GM23338 (cell line): Measurements from ENCODE around the gene FN3K. TPM values are rescaled to one million over a fixed set of nuclear protein-coding genes. Genes with fewer than 3 reads are reported as not detected.

Experiments used
- ATAC-seq: fragments of 200-7000 bp; cut with Tn5 transposase; 3 replicates; pipeline ENCODE4 v1.9.1; 2020
- DNase-seq: peaks from one replicate; pipeline ENCODE4 v3.0.0-alpha.2; 2015; ENCODE audit warnings: low spot score
- H2AFZ ChIP-seq: fragments of 200-600 bp; sonication (generic); 2 replicates; pipeline ENCODE4 v1.8.0; 2016; ENCODE audit warnings: antibody characterized with exemption, mild to moderate bottlenecking, moderate library complexity
- H3F3A ChIP-seq: fragments of 200-600 bp; sonication (generic); replicated peaks from 2 replicates; pipeline ENCODE4 v1.8.0; 2017; ENCODE audit warnings: antibody characterized with exemption, mixed run types, low read depth
- H3K27ac ChIP-seq: fragments of 200-600 bp; sonication (generic); 2 replicates; pipeline ENCODE4 v1.6.1; 2016; ENCODE audit warnings: low read depth
- H3K27me3 ChIP-seq: fragments of 200-600 bp; sonication (generic); 2 replicates; pipeline ENCODE4 v1.8.0; 2016; ENCODE audit warnings: mild to moderate bottlenecking, mixed run types, moderate library complexity; ENCODE audit not compliant: insufficient read depth
- H3K36me3 ChIP-seq: fragments of 200-600 bp; sonication (generic); 2 replicates; pipeline ENCODE4 v1.8.0; 2016; ENCODE audit warnings: mild to moderate bottlenecking; ENCODE audit not compliant: insufficient read depth
- H3K4me1 ChIP-seq: fragments of 200-600 bp; sonication (generic); 2 replicates; pipeline ENCODE4 v1.8.0; 2016; ENCODE audit warnings: mild to moderate bottlenecking, moderate library complexity; ENCODE audit not compliant: insufficient read depth
- H3K4me2 ChIP-seq: fragments of 200-600 bp; sonication (generic); 2 replicates; pipeline ENCODE4 v1.7.1; 2017; ENCODE audit warnings: mixed run types
- H3K4me3 ChIP-seq: fragments of 200-600 bp; sonication (generic); 2 replicates; pipeline ENCODE4 v1.6.1; 2016; ENCODE audit warnings: mixed run types
- H3K79me2 ChIP-seq: fragments of 200-600 bp; sonication (generic); replicated peaks from 2 replicates; pipeline ENCODE4 v1.8.0; 2017; ENCODE audit warnings: mild to moderate bottlenecking; ENCODE audit not compliant: insufficient read depth
- H3K9me2 ChIP-seq: fragments of 200-600 bp; sonication (generic); 2 replicates; pipeline ENCODE4 v1.8.0; 2017; ENCODE audit not compliant: insufficient read depth
- H4K20me1 ChIP-seq: fragments of 200-600 bp; sonication (generic); replicated peaks from 2 replicates; pipeline ENCODE4 v1.8.0; 2017; ENCODE audit warnings: mild to moderate bottlenecking; ENCODE audit not compliant: insufficient read depth
- H3K27ac Mint-ChIP-seq: 2 replicates; pipeline ENCODE4 v1.8.0; 2020; ENCODE audit warnings: inconsistent platforms, mild to moderate bottlenecking, moderate library complexity, mixed read lengths
- H3K27me3 Mint-ChIP-seq: 3 replicates; pipeline ENCODE4 v1.8.0; 2022; ENCODE audit warnings: low read depth, mild to moderate bottlenecking, moderate library complexity, mixed read lengths, inconsistent platforms; ENCODE audit not compliant: insufficient read depth, poor library complexity
- H3K36me3 Mint-ChIP-seq: 3 replicates; pipeline ENCODE4 v1.8.0; 2021; ENCODE audit warnings: low read depth, mild to moderate bottlenecking, inconsistent platforms, moderate library complexity, mixed read lengths
- H3K4me1 Mint-ChIP-seq: 3 replicates; pipeline ENCODE4 v1.8.0; 2020; ENCODE audit warnings: mild to moderate bottlenecking, inconsistent platforms, mixed read lengths
- H3K4me3 Mint-ChIP-seq: 3 replicates; pipeline ENCODE4 v1.8.0; 2021; ENCODE audit warnings: moderate library complexity, mild to moderate bottlenecking, inconsistent platforms, mixed read lengths
- H3K9me3 Mint-ChIP-seq: 3 replicates; pipeline ENCODE4 v1.8.0; 2020; ENCODE audit warnings: moderate library complexity, mild to moderate bottlenecking, inconsistent platforms, mixed read lengths
- CREB1 ChIP-seq: fragments of 250-450 bp; sonication (Bioruptor Pico); IDR thresholded peaks from 2 replicates; pipeline ENCODE4 v1.5.0; 2020; ENCODE audit warnings: low read depth, mild to moderate bottlenecking, moderate library complexity
- CTCF ChIP-seq, 2 experiments: fragments of 200-600 bp in 1 of 2; sonication (generic) in 1 of 2; conservative IDR thresholded peaks; 2 replicates each; pipeline versions ENCODE4 v1.5.1 to v1.6.1; 2016 to 2017; ENCODE audit warnings: antibody characterized with exemption in 2 of 2, low read depth in 2 of 2, mild to moderate bottlenecking in 2 of 2, moderate library complexity in 1 of 2
- EZH2 ChIP-seq: fragments of 200-600 bp; sonication (generic); IDR thresholded peaks from one replicate; pipeline ENCODE4 v1.8.0; 2017; ENCODE audit warnings: antibody characterized with exemption, mild to moderate bottlenecking, low read depth; ENCODE audit not compliant: unreplicated experiment
- EZH2phosphoT487 ChIP-seq: fragments of 200-600 bp; sonication (generic); IDR thresholded peaks from one replicate; pipeline ENCODE4 v1.8.1; 2018; ENCODE audit warnings: antibody characterized with exemption; ENCODE audit not compliant: unreplicated experiment
- JUNB ChIP-seq: IDR thresholded peaks from one replicate; pipeline ENCODE4 v1.6.1; 2016; ENCODE audit warnings: antibody characterized with exemption; ENCODE audit not compliant: unreplicated experiment
- NANOG ChIP-seq: IDR thresholded peaks from 2 replicates; pipeline ENCODE4 v1.6.1; 2016; ENCODE audit warnings: antibody characterized with exemption, borderline replicate concordance
- ZNF331 ChIP-seq: fragments of 250-450 bp; sonication (Bioruptor Pico); IDR thresholded peaks from 2 replicates; pipeline ENCODE4 v1.5.0; 2020; ENCODE audit warnings: low read depth, mild to moderate bottlenecking, moderate library complexity
- ZNF462 ChIP-seq: fragments of 250-450 bp; sonication (Bioruptor Pico); IDR thresholded peaks from 2 replicates; pipeline ENCODE4 v1.5.0; 2020; ENCODE audit warnings: mild to moderate bottlenecking, moderate library complexity
- polyA plus RNA-seq: library from polyadenylated mRNA; unstranded; fragments of >200 nt; fragmentation: Nextera tagmentation; extraction: Ambion mirVana; gene quantifications from 2 replicates; pipeline ENCODE4 v1.2.1, GENCODE V29; 2016
- total RNA-seq: library from RNA; depleted of rRNA; stranded (reverse); fragments of >200 nt; shearing (Covaris generic); gene quantifications from 2 replicates; pipeline ENCODE4 v1.2.3, GENCODE V29; 2014
- TF ChIP-seq, protein P1 (sequence below): IDR thresholded peaks from one replicate; pipeline ENCODE4 v1.6.1; 2018; ENCODE audit warnings: antibody characterized with exemption; ENCODE audit not compliant: unreplicated experiment

FN3K gene
- total and polyA plus RNA-seq, 2 experiments from 2014 or later, result 5.3 to 12.9 TPM

DNA sequence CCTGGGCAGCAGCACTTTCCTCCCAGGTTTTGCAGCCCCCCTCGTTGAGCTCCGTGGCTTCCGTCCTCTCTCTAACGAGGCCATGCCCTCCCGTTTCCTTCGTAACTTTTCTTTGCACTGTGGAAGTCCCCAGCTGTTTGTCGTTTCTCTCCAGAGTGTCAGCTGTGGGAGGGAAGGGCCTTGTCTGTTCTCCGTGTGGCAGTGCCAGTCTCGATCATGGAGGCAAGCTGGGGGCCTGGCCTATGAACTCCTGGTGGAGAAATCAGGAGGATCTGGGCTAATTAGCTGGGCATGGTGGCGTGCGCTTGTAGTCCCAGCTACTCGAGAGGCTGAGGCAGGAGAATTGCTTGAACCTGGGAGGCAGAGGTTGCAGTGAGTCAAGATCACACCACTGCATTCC lies 44.8 kb downstream of the FN3K start (continued):
- no peak for TF ChIP-seq ZNF331 (CRISPR knock-in tag)
- no peak for TF ChIP-seq ZNF462 (CRISPR knock-in tag)
- TF ChIP-seq CREB1 (CRISPR knock-in tag), result no peak
- TF ChIP-seq JUNB, result no peak

GRCh38 chr17:82780971-82781893 lies 45.8 kb downstream of the FN3K start:
- Histone ChIP-seq H3K9me2 (no peaks in the 10 kb centered on the region), H3F3A (no peaks in the 10 kb centered on the region; the same call in 1 of the 2 replicates), H3K79me2 (peaks cover 44% of the 10 kb centered on the region), H3K4me1 (no peaks in the 10 kb centered on the region; the same call in 1 of the 2 replicates), H3K36me3 (peaks cover 16% of the 10 kb centered on the region; the same call in 1 of the 2 replicates), H3K4me3 (no peak overlapping the region), H3K27ac (no peak overlapping the region), H2AFZ (no peak overlapping the region), H3K27me3 (no peaks in the 10 kb centered on the region), H4K20me1 (peaks cover 17% of the 10 kb centered on the region), H3K4me2 (no peak overlapping the region)
- Mint-ChIP-seq H3K27me3 (peaks cover 20% of the 10 kb centered on the region), H3K9me3 (peaks cover 4% of the 10 kb centered on the region; the same call in 2 of the 3 replicates), H3K27ac (no peak overlapping the region), H3K36me3 (peaks cover 48% of the 10 kb centered on the region), H3K4me3 (no peak overlapping the region), H3K4me1 (peaks cover 10% of the 10 kb centered on the region)
- DNase-seq (no peak), ATAC-seq (peak; percentile 22; the same call in 2 of the 3 replicates)
- TF ChIP-seq, protein P1, sequence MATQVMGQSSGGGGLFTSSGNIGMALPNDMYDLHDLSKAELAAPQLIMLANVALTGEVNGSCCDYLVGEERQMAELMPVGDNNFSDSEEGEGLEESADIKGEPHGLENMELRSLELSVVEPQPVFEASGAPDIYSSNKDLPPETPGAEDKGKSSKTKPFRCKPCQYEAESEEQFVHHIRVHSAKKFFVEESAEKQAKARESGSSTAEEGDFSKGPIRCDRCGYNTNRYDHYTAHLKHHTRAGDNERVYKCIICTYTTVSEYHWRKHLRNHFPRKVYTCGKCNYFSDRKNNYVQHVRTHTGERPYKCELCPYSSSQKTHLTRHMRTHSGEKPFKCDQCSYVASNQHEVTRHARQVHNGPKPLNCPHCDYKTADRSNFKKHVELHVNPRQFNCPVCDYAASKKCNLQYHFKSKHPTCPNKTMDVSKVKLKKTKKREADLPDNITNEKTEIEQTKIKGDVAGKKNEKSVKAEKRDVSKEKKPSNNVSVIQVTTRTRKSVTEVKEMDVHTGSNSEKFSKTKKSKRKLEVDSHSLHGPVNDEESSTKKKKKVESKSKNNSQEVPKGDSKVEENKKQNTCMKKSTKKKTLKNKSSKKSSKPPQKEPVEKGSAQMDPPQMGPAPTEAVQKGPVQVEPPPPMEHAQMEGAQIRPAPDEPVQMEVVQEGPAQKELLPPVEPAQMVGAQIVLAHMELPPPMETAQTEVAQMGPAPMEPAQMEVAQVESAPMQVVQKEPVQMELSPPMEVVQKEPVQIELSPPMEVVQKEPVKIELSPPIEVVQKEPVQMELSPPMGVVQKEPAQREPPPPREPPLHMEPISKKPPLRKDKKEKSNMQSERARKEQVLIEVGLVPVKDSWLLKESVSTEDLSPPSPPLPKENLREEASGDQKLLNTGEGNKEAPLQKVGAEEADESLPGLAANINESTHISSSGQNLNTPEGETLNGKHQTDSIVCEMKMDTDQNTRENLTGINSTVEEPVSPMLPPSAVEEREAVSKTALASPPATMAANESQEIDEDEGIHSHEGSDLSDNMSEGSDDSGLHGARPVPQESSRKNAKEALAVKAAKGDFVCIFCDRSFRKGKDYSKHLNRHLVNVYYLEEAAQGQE, result no peak
- TF ChIP-seq EZH2phosphoT487 (no peak), EZH2 (no peak), CTCF (conservative IDR thresholded peaks at IDR 0.05; ENCODE audit: low read depth in 2 of 2) (no peak), NANOG (no peak)
